NCI-H2081 treated with DMSO at 0.1 percent for 48 hours (cell line): Measurements from ENCODE around the gene TBC1D30.
"Not testable (repeated sequence)": the region's sequence is repeated elsewhere in the genome, so short reads cannot be mapped to it uniquely, and the experiment has no call there.

Source experiments
- DNase-seq: peaks from one replicate; lab custom pipeline; 2025; lab: John Stamatoyannopoulos, UW

TBC1D30 gene

DNA sequence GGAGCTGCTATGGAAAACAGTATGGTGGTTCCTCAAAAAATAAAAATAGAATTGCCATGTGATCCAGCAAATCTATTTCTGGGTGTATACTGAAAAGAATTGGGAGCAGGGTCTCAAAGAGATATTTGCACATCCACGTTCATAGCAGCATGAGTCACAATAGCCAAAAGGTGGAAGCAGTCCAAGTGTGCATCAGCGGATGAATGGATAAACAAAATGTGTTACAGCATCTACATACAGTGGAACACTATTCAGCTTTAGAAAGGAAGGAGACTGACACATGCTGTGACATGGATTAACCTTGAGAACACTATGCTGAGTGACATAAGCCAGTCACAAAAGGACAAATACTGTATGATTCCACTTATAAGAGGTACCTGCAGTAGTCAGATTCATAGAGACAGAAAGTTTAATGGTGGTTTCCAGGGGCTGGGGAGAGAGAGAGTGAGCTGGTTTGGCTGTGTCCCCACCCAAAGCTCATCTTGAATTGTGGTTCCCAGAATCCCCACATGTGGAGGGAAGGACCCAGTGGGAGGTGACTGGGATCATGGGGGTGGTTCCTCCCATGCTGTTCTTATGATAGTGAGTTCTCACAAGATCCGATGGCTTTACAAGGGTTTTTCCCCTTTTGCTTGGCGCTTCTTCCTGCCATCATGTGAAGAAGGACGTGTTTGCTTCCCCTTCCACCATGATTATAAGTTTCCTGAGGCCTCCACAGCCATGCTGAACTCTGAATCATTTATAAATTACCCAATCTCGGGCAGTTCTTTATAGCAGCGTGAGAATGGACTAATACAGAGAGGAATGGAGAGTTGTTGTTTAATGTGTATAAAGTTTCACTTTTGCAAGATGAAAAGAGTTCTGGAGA, 17.6 kb upstream of the TBC1D30 start:
- DNase-seq = no peak

DNA sequence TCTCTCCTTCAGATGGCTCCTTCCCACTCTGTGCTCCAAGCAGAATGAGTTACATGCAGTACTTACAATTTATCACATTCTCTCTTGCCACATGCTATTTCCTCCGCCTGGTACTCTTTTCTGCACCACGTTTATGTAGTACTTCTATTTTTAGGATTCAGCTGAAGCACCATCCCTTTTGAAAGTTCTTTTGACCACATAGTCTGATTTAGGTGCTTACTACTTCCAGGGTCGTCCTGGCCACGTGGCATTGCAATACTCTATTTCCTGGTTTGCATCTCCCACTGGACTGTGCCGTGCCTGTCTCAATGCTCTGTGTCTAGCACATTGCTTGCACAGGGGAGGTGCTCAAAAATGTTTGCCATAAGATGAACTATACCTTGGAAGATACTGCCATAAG, 16.3 kb upstream of the TBC1D30 start:
- no peak for DNase-seq

GRCh38 chr12:64810831-64811230, 13.6 kb upstream of the TBC1D30 start:
- no peak for DNase-seq

GRCh38 chr12:64813723-64814122, 10.7 kb upstream of the TBC1D30 start:
- no peak for DNase-seq

- peak; percentile 11 for DNase-seq
Measured at GRCh38 chr12:64814432-64814831, 10.0 kb upstream of the TBC1D30 start.

GRCh38 chr12:64819816-64820402, 4.5 kb upstream of the TBC1D30 start:
- DNase-seq = no peak

DNA sequence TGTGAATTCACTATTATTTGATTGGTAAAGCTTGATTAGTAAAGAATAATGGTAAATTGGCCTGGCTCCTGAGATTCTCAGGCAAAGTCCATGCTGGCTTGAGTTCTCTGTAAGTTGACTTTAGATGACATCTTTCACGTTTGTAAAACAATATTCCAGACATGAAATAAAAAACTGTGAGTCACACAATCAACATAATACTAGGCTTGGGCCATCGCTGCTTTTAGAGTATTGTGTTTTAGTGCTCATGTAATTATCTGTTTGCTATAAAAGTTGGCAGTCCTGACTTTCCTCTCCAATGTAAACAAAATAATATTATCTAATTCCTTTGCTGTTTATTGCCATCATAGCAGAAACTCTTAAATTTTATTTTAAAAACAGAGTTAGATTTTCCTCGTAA, 3.9 kb upstream of the TBC1D30 start:
- no peak for DNase-seq

- no peak for DNase-seq
Measured at GRCh38 chr12:64821116-64821630, 3.3 kb upstream of the TBC1D30 start.

DNA sequence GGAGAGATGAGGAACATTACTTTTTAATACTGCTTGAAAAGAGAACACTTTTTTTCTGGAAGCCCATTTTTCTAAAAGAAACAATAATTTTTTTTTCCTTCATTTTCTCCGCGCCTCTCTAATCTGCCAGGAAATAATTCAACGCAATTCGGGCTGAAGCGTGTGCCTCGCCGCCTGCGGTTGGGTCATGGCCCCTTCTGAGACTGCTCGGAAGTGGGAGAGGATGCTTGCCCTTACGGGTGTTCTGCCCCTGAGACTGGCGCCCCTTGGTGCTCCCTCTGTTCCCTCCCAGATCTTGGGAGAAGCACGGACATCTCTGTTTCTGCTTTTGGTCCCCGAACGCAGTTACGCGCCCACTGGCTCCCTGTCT, 332 bp upstream of the TBC1D30 start:
- no peak for DNase-seq

DNA sequence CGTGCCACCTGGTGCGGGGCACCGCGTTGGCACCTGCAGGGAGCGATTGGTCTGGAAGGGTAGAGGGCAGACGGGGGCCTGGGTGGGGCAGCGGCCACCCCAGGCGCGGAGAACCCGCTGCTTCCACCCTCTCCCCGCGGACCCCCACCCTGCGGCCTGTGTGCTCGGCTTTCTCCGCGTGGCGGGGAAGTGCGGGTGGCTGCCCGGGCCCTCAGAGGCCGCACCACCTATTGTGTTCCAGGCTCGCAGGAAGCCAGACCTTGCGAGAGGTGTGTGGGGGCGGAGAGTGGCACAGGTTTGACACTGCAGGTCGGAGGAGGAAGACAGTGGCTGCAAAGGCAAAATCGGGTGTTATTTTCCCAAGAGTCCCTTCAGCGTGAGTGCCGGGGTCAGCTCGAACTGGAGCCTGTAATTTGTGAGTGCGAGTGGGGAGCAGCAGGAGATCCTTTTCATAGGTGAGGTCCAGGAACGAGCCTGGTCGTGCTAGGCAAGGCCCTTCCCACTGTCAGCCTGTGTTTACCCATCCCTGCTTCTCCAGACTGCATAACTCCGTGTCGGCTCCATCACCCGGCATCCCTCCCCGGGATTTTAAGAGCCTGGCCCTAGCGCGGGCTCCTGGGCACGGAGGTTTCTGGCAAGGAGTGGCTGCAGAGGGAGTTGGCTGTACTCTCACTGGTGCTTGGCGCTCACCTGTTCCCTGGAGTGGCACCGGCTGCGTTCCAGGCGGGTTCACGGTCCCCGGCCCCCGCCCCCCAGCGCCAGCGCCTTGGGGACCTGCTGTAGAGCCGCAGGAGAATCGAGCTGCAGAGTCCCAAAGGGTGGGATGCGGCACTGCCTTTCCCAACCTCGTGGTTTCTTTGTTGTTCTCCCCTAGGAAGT, 935 bp downstream of the TBC1D30 start:
- DNase-seq = no peak

GRCh38 chr12:64826234-64826633, 1.8 kb downstream of the TBC1D30 start:
- DNase-seq = peak; percentile 46

- no peak for DNase-seq
Measured at GRCh38 chr12:64828713-64829112, 4.3 kb downstream of the TBC1D30 start.

DNA sequence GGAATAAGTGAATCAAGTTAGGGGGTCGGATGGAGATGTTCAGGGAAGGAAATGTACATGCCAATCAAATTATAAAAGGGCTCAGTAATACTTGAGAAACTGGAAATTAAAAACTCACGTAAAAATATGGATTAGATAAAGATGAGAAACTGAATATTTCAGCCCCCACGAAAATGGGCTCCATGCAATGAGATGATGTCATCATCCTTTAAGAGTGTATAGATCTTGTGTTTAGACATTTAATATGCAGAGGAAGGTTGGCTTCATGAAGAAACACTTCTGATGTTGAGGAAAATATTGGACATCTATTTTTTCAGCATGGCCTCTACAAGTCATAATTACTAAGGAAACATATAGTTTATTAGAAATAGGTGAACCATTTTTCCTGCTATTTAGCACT, 9.5 kb downstream of the TBC1D30 start:
- no peak for DNase-seq

- DNase-seq = no peak
Measured at GRCh38 chr12:64835901-64836300, 11.5 kb downstream of the TBC1D30 start.

DNA sequence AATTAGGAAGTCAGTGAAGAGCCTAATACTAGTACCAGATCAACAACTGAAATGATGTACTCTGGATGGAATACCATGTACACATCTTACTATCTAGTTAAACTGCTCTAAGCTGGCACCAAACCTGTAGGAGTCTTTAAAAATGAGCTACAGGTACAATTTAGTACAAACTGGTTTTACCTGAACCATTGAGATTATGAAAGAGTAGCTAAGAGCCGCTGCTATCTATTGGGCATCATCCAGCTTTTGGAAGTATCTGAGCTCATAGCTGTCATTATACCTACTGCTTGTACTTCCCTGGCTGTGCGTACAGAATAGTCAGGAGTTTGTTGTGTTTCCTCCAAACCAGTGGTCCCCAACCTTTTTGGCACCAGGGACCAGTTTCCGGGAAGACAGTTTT, 12.4 kb downstream of the TBC1D30 start:
- no peak for DNase-seq

DNA sequence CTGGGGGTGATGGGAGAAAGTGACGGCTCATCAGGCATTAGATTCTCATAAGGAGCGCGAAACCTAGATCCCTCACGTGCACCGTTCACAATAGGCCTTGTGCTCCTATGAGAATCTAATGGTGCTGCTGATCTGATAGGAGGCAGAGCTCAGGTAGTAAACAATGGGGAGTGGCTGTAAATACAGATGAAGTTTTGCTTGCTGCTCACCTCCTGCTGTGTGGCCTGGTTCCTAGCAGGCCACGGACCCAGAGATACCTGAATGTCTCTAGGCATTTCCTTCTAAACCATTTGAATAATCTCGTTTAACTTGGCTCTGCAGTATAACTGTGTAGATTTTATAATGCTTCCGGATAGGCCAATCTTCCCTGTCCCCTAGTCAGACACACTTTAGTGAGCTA, 13.0 kb downstream of the TBC1D30 start:
- DNase-seq = no peak

- no peak for DNase-seq
Measured at GRCh38 chr12:64840119-64840518, 15.7 kb downstream of the TBC1D30 start.

- no peak for DNase-seq
Measured at GRCh38 chr12:64840949-64841717, 16.7 kb downstream of the TBC1D30 start.

DNA sequence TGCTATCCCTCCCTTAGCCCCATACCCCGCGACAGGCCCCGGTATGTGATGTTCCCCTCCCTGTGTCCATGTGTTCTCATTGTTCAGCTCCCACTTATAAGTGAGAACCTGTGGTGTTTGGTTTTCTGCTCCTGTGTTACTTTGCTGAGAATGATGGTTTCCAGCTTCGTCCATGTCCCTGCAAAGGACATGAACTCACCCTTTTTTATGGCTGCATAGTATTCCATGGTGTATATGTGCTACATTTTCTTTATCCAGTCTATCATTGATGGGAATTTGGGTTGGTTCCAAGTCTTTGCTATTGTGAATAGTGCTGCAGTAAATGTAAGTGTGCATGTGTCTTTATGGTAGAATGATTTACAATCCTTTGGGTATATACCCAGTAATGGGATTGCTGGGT, 24.0 kb downstream of the TBC1D30 start:
- DNase-seq = not testable (repeated sequence)

DNA sequence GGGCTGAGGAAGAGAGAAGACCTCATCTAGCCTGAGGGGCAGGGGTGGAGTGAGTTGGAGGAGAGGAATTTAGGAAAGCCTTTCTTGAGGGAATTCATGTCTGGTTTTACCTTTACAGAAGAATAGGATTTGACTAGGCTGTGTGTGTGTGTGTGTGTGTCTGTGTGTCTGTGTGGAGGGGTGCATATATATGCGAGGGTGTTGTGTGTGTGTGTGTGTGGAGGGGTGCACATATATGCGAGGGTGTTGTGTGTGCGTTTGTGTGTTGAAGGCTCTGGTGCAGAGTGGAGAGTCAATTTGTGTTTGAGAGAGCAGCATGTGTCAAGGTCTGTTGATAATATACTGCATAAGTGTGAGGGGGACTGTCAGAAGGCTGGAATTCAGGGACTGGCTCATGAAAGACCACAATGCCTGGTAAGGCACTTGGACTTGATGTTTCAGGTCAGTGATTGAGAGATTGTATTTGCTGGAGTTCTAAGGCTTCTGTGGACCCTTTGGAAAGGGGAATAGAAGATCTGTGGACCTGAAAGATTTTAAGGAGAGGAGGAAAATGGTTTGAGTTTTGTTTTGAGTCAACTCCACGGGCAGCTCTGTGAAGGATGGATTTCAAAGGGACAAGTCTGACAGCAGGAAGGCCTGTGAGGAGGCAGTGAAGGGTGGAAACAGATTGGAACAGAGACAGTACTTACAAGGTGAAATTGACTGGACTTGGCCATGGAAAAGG, 34.6 kb downstream of the TBC1D30 start:
- no peak for DNase-seq

DNA sequence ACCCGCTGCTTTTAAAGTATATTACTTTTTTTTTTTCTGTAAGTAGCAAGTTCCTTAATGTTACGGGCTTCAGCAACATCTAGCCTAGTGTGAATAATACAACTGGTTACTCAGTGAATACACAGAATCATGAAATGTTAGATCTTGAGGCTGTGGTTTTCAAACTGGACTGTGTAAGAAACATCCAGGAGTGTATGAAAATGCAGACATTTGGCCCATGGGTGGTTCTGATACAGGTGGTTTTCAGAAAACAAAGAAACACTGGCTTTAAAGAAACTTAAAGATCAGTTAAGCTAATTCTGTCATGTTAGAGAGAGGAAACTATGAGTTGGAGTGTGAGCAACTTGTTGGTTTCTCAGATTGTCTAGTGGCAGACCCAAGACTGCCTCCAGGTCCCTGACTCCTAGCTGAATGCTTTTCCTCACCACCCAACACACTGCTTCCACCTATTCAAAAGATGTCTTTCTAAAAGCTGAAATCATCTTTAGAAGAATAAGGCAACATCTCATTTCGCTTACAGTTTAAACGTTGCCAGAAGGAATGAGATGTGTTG, 36.1 kb downstream of the TBC1D30 start:
- no peak for DNase-seq
